Testis (tissue), 3 donors: Measurements from ENCODE around the gene STK24. TPM values are rescaled to one million over a fixed set of nuclear protein-coding genes. Genes with fewer than 3 reads are reported as not detected.

Experiments used
- DNase-seq: peaks from one replicate; pipeline ENCODE4 v3.0.0-alpha.2; 2019
- H3K27ac ChIP-seq, 2 donors: fragments of 200-600 bp; sonication (generic); one replicate each; pipeline ENCODE4 v1.5.1; 2019
- H3K27me3 ChIP-seq: fragments of 200-600 bp; sonication (generic); one replicate; pipeline ENCODE4 v1.5.1; 2019
- H3K36me3 ChIP-seq: fragments of 200-600 bp; sonication (generic); one replicate; pipeline ENCODE4 v1.5.1; 2017; ENCODE audit warnings: low read depth; ENCODE audit errors: missing control alignments
- H3K4me1 ChIP-seq: fragments of 200-600 bp; sonication (generic); one replicate; pipeline ENCODE4 v1.5.1; 2019
- H3K4me3 ChIP-seq, 2 donors: fragments of 200-600 bp; sonication (generic); one replicate each; pipeline ENCODE4 v1.5.1; 2017 to 2019
- H3K9me3 ChIP-seq: fragments of 200-600 bp; sonication (generic); one replicate; pipeline ENCODE4 v1.5.1; 2017
- POLR2A ChIP-seq: fragments of 450-650 bp; IDR thresholded peaks from one replicate; pipeline ENCODE4 v1.6.1; 2017; ENCODE audit warnings: antibody characterized with exemption, mild to moderate bottlenecking, moderate library complexity
- WGBS, 2 donors: methylation state at CpG; one replicate each; pipeline ENCODE4 v1.1.5; 2018; 5-methylcytosine and 5-hydroxymethylcytosine counted together
- intact Hi-C: fragments of 100-400 bp; cut with DNase I; formaldehyde crosslinking; loops from one replicate; pipeline ENCODE4 v1.15.1; 2023; ENCODE audit warnings: low total_unique reads
- polyA plus RNA-seq: library from polyadenylated mRNA; stranded (reverse); fragments of 350-450 nt; fragmentation: Illumina TruSeq; extraction: RNeasy Lipid Tissue Mini Kit (QIAGEN cat#74804); gene quantifications from one replicate; pipeline ENCODE4 v1.2.3, GENCODE V29; 2014; ENCODE audit warnings: low read depth, low replicate concordance; ENCODE audit not compliant: insufficient read depth
- total RNA-seq, 2 donors: library from RNA; depleted of rRNA; stranded (reverse); fragments of >200 nt; gene quantifications; one replicate each; pipeline ENCODE4 v1.2.3, GENCODE V29; 2016
- TF ChIP-seq, protein P1 (sequence below), 3 experiments: fragments of 450-650 bp in 2 of 3; fragments of 200-600 bp in 1 of 3; sonication (generic) in 1 of 3; IDR thresholded peaks; one replicate each; pipeline ENCODE4 v1.5.1; 2016 to 2019; ENCODE audit warnings: antibody characterized with exemption in 3 of 3, mild to moderate bottlenecking in 2 of 3, moderate library complexity in 1 of 3

STK24 gene
- total and polyA plus RNA-seq, 3 donors from 2014 or later: 97.4 to 172 (median 151) TPM

DNA sequence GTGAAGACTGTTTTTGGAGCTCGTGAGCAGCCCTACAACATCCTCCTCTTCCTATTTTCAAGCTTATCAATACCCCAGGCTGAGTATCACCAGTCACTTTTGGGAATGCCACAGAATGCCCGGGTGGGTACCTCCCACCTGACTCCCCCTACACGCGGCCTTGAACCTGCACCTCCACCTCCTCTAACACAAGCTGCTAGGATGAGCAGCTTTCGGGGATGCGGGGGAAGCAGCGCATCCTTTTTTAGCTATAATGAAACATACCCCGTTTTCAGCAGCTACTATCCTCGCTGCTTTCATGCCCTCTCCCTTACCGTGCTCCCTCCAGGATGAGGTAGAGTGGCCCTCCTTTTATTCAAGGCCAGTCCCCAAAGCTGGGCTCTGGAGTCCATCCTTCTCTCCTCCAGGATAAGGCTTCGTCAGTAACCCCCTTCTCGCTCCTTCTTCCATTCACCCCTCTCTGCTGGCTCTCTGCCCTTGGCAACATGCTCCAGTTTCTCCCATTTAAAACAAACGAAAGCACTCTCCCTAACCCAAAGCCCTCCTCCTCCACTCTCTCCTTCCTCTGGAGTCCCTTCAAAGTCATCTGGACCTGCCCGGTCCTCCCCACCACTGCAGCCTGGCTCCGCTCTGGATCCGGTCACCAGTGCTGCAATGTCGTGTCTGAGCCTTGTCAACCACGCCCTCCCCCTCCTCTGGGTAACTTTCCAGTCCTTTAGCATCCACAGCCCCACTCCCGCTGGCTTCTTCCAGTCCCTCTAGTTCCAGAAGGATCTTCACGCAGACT lies 55.3 kb downstream of the STK24 start:
- Histone ChIP-seq H3K4me3 (no peak overlapping the region), H3K36me3 (no peaks in the 10 kb centered on the region), H3K9me3 (no peaks in the 10 kb centered on the region), H3K27me3 (no peaks in the 10 kb centered on the region), H3K27ac (peak overlapping the region in 1 of 2 donors; percentile 15), H3K4me1 (peaks cover 50% of the 10 kb centered on the region)
- no peak for TF ChIP-seq POLR2A
- TF ChIP-seq, protein P1, sequence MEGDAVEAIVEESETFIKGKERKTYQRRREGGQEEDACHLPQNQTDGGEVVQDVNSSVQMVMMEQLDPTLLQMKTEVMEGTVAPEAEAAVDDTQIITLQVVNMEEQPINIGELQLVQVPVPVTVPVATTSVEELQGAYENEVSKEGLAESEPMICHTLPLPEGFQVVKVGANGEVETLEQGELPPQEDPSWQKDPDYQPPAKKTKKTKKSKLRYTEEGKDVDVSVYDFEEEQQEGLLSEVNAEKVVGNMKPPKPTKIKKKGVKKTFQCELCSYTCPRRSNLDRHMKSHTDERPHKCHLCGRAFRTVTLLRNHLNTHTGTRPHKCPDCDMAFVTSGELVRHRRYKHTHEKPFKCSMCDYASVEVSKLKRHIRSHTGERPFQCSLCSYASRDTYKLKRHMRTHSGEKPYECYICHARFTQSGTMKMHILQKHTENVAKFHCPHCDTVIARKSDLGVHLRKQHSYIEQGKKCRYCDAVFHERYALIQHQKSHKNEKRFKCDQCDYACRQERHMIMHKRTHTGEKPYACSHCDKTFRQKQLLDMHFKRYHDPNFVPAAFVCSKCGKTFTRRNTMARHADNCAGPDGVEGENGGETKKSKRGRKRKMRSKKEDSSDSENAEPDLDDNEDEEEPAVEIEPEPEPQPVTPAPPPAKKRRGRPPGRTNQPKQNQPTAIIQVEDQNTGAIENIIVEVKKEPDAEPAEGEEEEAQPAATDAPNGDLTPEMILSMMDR (IDR thresholded peaks at IDR 0.05): no peak
- intact Hi-C loops: no loop called here
- peak; percentile 63 for DNase-seq
- WGBS, 2 donors: 66 to 73% methylated on average over 20 of the region's 20 CpGs

- H3K4me1 ChIP-seq: peaks cover 56% of the 10 kb centered on the region
- TF ChIP-seq POLR2A: no peak
- TF ChIP-seq, protein P1 (IDR thresholded peaks at IDR 0.05): no peak
- H3K27ac ChIP-seq: no peak overlapping the region
- H3K27me3 ChIP-seq: no peaks in the 10 kb centered on the region
- no peak for DNase-seq
- H3K4me3 ChIP-seq: no peak overlapping the region
- no peaks in the 10 kb centered on the region for H3K36me3 ChIP-seq
- H3K9me3 ChIP-seq: no peaks in the 10 kb centered on the region
- intact Hi-C loops: no loop called here
- WGBS, 2 donors: 64 to 75% methylated on average over 11 to 18 of the region's 18 CpGs
Measured at GRCh38 chr13:98520674-98521449, 56.0 kb downstream of the STK24 start.

DNA sequence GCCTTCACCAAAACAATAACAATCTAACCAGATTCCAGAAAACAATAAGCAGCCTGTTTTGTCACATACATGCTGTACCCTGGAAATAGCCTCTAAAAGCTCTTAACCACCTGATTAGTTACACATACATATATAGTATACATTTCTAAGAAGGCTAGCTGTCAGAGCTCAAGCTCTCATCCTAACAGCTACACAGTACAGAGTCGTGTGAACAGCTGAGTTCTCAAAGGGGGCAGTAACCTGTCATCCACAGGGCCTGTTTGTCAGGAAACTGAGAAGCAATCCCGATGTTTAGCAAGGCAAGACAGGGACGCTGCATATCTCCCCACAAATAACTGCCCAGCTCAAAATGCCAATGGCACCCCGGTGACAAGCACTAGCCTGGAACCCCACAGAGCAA lies 56.9 kb downstream of the STK24 start:
- TF ChIP-seq, protein P1 (IDR thresholded peaks at IDR 0.05): no peak
- TF ChIP-seq POLR2A: no peak
- H3K4me1 ChIP-seq: peaks cover 47% of the 10 kb centered on the region
- no peak for DNase-seq
- no peak overlapping the region for H3K4me3 ChIP-seq
- WGBS, 2 donors: 49 to 78% methylated on average over 4 of the region's 4 CpGs
- H3K9me3 ChIP-seq: no peaks in the 10 kb centered on the region
- no peak overlapping the region for H3K27ac ChIP-seq
- intact Hi-C loops: no loop called here
- no peaks in the 10 kb centered on the region for H3K36me3 ChIP-seq
- no peaks in the 10 kb centered on the region for H3K27me3 ChIP-seq

DNA sequence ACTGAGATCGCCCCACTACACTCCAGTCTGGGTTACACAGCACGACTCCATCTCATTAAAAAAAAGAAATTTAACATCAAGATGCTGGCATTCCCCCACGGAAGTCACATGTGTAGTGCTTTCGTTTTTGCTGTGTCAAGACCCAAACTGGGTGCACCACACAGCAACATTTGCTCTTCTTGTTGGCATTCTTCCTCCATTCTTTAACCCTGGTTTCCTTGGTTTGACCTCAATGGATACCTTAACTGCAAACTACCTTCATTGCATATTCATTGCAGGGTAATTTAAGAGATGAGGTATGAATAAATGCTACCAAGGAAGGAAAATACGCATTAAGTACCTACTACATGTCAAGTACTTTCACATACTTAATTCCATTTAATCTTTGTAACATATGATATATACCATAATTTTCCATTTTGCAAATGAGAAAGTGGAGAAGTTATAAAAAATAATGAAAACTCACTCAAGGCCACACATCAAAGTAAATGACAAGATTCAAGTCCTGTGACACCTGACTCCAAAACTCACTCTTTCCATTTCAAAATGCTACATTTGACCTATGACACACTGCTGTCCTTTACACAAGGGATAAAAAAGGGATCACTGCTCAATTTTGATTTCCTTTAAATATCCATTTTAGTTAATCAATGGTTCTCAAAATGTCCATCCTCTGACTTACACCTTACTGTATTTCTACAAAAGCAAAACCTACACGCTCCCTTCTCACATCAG lies 59.2 kb downstream of the STK24 start:
- H3K27ac ChIP-seq: no peak overlapping the region
- no peaks in the 10 kb centered on the region for H3K27me3 ChIP-seq
- 82 to 88% methylated on average over 6 of the region's 6 CpGs for WGBS, 2 donors
- no peaks in the 10 kb centered on the region for H3K36me3 ChIP-seq
- no peak overlapping the region for H3K4me3 ChIP-seq
- TF ChIP-seq, protein P1 (IDR thresholded peaks at IDR 0.05): no peak
- TF ChIP-seq POLR2A: no peak
- intact Hi-C loops: no loop called here
- no peaks in the 10 kb centered on the region for H3K9me3 ChIP-seq
- H3K4me1 ChIP-seq: peaks cover 31% of the 10 kb centered on the region
- DNase-seq: no peak
